A549 (cell line): Measurements from ENCODE around the gene ADK. TPM values are rescaled to one million over a fixed set of nuclear protein-coding genes. Genes with fewer than 3 reads are reported as not detected.

Experiments
- ATAC-seq, 2 experiments: fragments of 200-7000 bp in 1 of 2; fragments of >200 bp in 1 of 2; cut with Nextera tagmentation in 1 of 2; cut with Tn5 transposase in 1 of 2; 3 replicates each; pipeline versions ENCODE4 v1.8.0 to v1.9.1; 2018 to 2020; ENCODE audit warnings: mild to moderate bottlenecking in 1 of 2, moderate library complexity in 1 of 2
- CTCF ChIA-PET: fragments of 300-600 bp; sonication (Branson Sonifier 250); formaldehyde crosslinking; extraction: SDS; loops from one replicate; lab custom pipeline; 2021; ENCODE audit warnings: antibody characterized with exemption, inconsistent platforms; lab: Yijun Ruan, JAX
- POLR2A ChIA-PET: fragments of 350-600 bp; formaldehyde crosslinking; extraction: SDS; loops from one replicate; lab custom pipeline; 2021; ENCODE audit warnings: antibody characterized with exemption, inconsistent platforms; lab: Yijun Ruan, JAX
- DNase-seq, 2 experiments: peaks; one replicate each; pipeline versions ENCODE4 v3.0.0 to v3.0.0-alpha.2; 2011 to 2016; ENCODE audit warnings: low read depth in 1 of 2, low spot score in 1 of 2
- FAIRE-seq: peaks from 2 replicates; lab custom pipeline; 2011; peaks lifted over from hg19 to GRCh38; lab: Jason Lieb, UNC
- H3K27ac ChIP-seq, 2 experiments: fragments of >200 bp; sonication (Bioruptor Twin); formaldehyde crosslinking; 3 replicates each; pipeline ENCODE4 v1.5.1; 2016 to 2017
- H3K4me1 ChIP-seq: fragments of >200 bp; sonication (Bioruptor Twin); formaldehyde crosslinking; 3 replicates; pipeline ENCODE4 v1.6.1; 2016
- H3K4me2 ChIP-seq: fragments of >200 bp; sonication (Bioruptor Twin); formaldehyde crosslinking; 3 replicates; pipeline ENCODE4 v1.6.1; 2016
- H3K4me3 ChIP-seq: fragments of >200 bp; sonication (Bioruptor Twin); formaldehyde crosslinking; 3 replicates; pipeline ENCODE4 v1.5.1; 2016
- H3K9me3 ChIP-seq: fragments of >200 bp; sonication (Bioruptor Twin); formaldehyde crosslinking; 3 replicates; pipeline ENCODE4 v1.6.1; 2016
- BCL3 ChIP-seq: fragments of >200 bp; sonication (Bioruptor Twin); formaldehyde crosslinking; IDR thresholded peaks from 3 replicates; pipeline ENCODE4 v1.6.1; 2016
- CBX8 ChIP-seq: fragments of 200-600 bp; sonication (generic); IDR thresholded peaks from 2 replicates; pipeline ENCODE4 v1.6.1; 2016
- CHD4 ChIP-seq: fragments of 200-600 bp; sonication (generic); IDR thresholded peaks from 2 replicates; pipeline ENCODE4 v1.6.1; 2016; ENCODE audit warnings: antibody characterized with exemption, mild to moderate bottlenecking, borderline replicate concordance
- ESRRA ChIP-seq: fragments of 150-350 bp; IDR thresholded peaks from 2 replicates; pipeline ENCODE4 v1.6.1; 2014; ENCODE audit warnings: mild to moderate bottlenecking, low read length, borderline replicate concordance
- JUNB ChIP-seq: fragments of >200 bp; sonication (Bioruptor Twin); formaldehyde crosslinking; IDR thresholded peaks from 2 replicates; pipeline ENCODE4 v1.6.1; 2016
- KDM1A ChIP-seq: fragments of 200-600 bp; sonication (generic); IDR thresholded peaks from 2 replicates; pipeline ENCODE4 v1.6.1; 2016; ENCODE audit warnings: low read depth, mild to moderate bottlenecking
- MYC ChIP-seq: IDR thresholded peaks from 2 replicates; pipeline ENCODE4 v1.6.1; 2012; ENCODE audit warnings: mild to moderate bottlenecking, inconsistent platforms, low read length, improper control_type of control experiment, borderline replicate concordance
- NPAS2 ChIP-seq: fragments of 250-450 bp; sonication (Bioruptor Pico); IDR thresholded peaks from 2 replicates; pipeline ENCODE4 v1.8.0; 2022; ENCODE audit warnings: mild to moderate bottlenecking, moderate library complexity, borderline replicate concordance
- NR3C1 ChIP-seq: fragments of >200 bp; sonication (Bioruptor Twin); formaldehyde crosslinking; IDR thresholded peaks from 3 replicates; pipeline ENCODE4 v1.6.1; 2017
- POLR2A ChIP-seq: IDR thresholded peaks from 2 replicates; pipeline ENCODE4 v1.6.1; 2012; ENCODE audit warnings: mild to moderate bottlenecking, low read length
- RNF2 ChIP-seq: fragments of 200-600 bp; sonication (generic); IDR thresholded peaks from 2 replicates; pipeline ENCODE4 v1.6.1; 2016; ENCODE audit warnings: low read depth, mild to moderate bottlenecking, antibody characterized with exemption, moderate library complexity, borderline replicate concordance
- SREBF2 ChIP-seq: fragments of 450-650 bp; IDR thresholded peaks from 2 replicates; pipeline ENCODE4 v1.6.1; 2014; ENCODE audit warnings: mild to moderate bottlenecking, moderate library complexity
- TP53 ChIP-seq: fragments of 250-450 bp; sonication (Bioruptor Pico); IDR thresholded peaks from 2 replicates; pipeline ENCODE4 v1.5.0; 2021; ENCODE audit warnings: mild to moderate bottlenecking, moderate library complexity
- WGBS: methylation state at CpG from one replicate; pipeline ENCODE4 v1.1.6; 2017; ENCODE audit errors: missing lambda C conversion rate; 5-methylcytosine and 5-hydroxymethylcytosine counted together
- polyA plus RNA-seq, 4 experiments: library from polyadenylated mRNA; depleted of rRNA in 3 of 4; stranded (reverse); fragments of >200 nt; fragmentation: RNase III in 1 of 4; extraction: RNeasy Plus Mini Kit Qiagen cat#74134 plus additional on column Dnase treatment in 1 of 4; gene quantifications; 2 replicates in 3 of 4; 3 replicates in 1 of 4; pipeline ENCODE4 v1.2.3, GENCODE V29; 2011 to 2017
- TF ChIP-seq, protein P1 (sequence below): fragments of >200 bp; sonication (Bioruptor Twin); formaldehyde crosslinking; IDR thresholded peaks from 3 replicates; pipeline ENCODE4 v1.5.1; 2016
- TF ChIP-seq, protein P2 (sequence below): fragments of 200-600 bp; sonication (generic); IDR thresholded peaks from 2 replicates; pipeline ENCODE4 v1.6.1; 2016; ENCODE audit warnings: antibody characterized with exemption, mild to moderate bottlenecking, moderate library complexity
- TF ChIP-seq, protein P3 (sequence below): IDR thresholded peaks from 2 replicates; pipeline ENCODE4 v1.6.1; 2012

Gene ADK
- polyA plus RNA-seq, 2 of the 4 experiments (the other 2 are of a cell fraction) = 35.8 to 40.7 TPM

- TF ChIP-seq, protein P1, sequence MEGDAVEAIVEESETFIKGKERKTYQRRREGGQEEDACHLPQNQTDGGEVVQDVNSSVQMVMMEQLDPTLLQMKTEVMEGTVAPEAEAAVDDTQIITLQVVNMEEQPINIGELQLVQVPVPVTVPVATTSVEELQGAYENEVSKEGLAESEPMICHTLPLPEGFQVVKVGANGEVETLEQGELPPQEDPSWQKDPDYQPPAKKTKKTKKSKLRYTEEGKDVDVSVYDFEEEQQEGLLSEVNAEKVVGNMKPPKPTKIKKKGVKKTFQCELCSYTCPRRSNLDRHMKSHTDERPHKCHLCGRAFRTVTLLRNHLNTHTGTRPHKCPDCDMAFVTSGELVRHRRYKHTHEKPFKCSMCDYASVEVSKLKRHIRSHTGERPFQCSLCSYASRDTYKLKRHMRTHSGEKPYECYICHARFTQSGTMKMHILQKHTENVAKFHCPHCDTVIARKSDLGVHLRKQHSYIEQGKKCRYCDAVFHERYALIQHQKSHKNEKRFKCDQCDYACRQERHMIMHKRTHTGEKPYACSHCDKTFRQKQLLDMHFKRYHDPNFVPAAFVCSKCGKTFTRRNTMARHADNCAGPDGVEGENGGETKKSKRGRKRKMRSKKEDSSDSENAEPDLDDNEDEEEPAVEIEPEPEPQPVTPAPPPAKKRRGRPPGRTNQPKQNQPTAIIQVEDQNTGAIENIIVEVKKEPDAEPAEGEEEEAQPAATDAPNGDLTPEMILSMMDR = no peak
- TF ChIP-seq NR3C1 = no peak
Measured at GRCh38 chr10:74246495-74246894, 95.5 kb downstream of the ADK start (continued).

GRCh38 chr10:74249865-74250264 lies 98.8 kb downstream of the ADK start:
- no peaks in the 10 kb centered on the region for H3K9me3 ChIP-seq
- H3K27ac ChIP-seq = no peak overlapping the region
- ATAC-seq = no peak
- WGBS = 94% methylated on average over 1 of the region's 1 CpG
- H3K4me1 ChIP-seq = no peaks in the 10 kb centered on the region
- ChIA-PET POLR2A (no interaction called here), CTCF (interaction anchor here (1.2 to 11.6 kb wide), 3 partner anchors 771 to 986 kb away, joined by 4 to 210 read pairs (median 5); partner anchors contain the start of gene COMTD1)
- no peak for DNase-seq
- no peak overlapping the region for H3K4me2 ChIP-seq
- no peak overlapping the region for H3K4me3 ChIP-seq
- FAIRE-seq = no peak
- no peak for TF ChIP-seq RNF2
- no peak for TF ChIP-seq TP53 (CRISPR knock-in tag)
- no peak for TF ChIP-seq JUNB
- TF ChIP-seq POLR2A = no peak
- TF ChIP-seq, protein P2, sequence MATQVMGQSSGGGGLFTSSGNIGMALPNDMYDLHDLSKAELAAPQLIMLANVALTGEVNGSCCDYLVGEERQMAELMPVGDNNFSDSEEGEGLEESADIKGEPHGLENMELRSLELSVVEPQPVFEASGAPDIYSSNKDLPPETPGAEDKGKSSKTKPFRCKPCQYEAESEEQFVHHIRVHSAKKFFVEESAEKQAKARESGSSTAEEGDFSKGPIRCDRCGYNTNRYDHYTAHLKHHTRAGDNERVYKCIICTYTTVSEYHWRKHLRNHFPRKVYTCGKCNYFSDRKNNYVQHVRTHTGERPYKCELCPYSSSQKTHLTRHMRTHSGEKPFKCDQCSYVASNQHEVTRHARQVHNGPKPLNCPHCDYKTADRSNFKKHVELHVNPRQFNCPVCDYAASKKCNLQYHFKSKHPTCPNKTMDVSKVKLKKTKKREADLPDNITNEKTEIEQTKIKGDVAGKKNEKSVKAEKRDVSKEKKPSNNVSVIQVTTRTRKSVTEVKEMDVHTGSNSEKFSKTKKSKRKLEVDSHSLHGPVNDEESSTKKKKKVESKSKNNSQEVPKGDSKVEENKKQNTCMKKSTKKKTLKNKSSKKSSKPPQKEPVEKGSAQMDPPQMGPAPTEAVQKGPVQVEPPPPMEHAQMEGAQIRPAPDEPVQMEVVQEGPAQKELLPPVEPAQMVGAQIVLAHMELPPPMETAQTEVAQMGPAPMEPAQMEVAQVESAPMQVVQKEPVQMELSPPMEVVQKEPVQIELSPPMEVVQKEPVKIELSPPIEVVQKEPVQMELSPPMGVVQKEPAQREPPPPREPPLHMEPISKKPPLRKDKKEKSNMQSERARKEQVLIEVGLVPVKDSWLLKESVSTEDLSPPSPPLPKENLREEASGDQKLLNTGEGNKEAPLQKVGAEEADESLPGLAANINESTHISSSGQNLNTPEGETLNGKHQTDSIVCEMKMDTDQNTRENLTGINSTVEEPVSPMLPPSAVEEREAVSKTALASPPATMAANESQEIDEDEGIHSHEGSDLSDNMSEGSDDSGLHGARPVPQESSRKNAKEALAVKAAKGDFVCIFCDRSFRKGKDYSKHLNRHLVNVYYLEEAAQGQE = no peak
- TF ChIP-seq, protein P3, sequence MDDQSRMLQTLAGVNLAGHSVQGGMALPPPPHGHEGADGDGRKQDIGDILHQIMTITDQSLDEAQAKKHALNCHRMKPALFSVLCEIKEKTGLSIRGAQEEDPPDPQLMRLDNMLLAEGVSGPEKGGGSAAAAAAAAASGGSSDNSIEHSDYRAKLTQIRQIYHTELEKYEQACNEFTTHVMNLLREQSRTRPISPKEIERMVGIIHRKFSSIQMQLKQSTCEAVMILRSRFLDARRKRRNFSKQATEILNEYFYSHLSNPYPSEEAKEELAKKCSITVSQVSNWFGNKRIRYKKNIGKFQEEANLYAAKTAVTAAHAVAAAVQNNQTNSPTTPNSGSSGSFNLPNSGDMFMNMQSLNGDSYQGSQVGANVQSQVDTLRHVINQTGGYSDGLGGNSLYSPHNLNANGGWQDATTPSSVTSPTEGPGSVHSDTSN = no peak
- TF ChIP-seq KDM1A = no peak
- no peak for TF ChIP-seq CHD4
- TF ChIP-seq, protein P1 = no peak
- no peak for TF ChIP-seq SREBF2
- no peak for TF ChIP-seq CBX8
- TF ChIP-seq BCL3 = no peak
- TF ChIP-seq ESRRA = no peak
- no peak for TF ChIP-seq MYC
- no peak for TF ChIP-seq NPAS2 (CRISPR knock-in tag)
- TF ChIP-seq, all 56 proteins: peak for 0
